K562 (cell line): ENCODE results near the gene RGS8. TPM values are rescaled to one million over a fixed set of nuclear protein-coding genes. Genes with fewer than 3 reads are reported as not detected.

Experiments used
- ATAC-seq: fragments of 200-7000 bp; cut with Tn5 transposase; 3 replicates; pipeline ENCODE4 v1.9.1; 2020; ENCODE audit warnings: moderate library complexity
- BruUV-seq: library from RNA; stranded (reverse); fragments of 400-500 nt; replicated peaks from 2 replicates; lab custom pipeline; 2021; lab: Mats Ljungman, UMichigan
- CTCF ChIA-PET: fragments of 300-600 bp; formaldehyde crosslinking; extraction: SDS; loops from one replicate; lab custom pipeline; 2021; ENCODE audit warnings: low intra/inter-chr PET ratio; lab: Yijun Ruan, JAX
- POLR2A ChIA-PET: fragments of 300-600, 350-650 bp; sonication (Branson Sonifier 250); formaldehyde crosslinking; extraction: SDS; loops from one replicate; lab custom pipeline; 2021; ENCODE audit warnings: antibody characterized with exemption, inconsistent platforms; lab: Yijun Ruan, JAX
- DNase-seq, 4 experiments: peaks; one replicate each; pipeline versions ENCODE4 v3.0.0 to v3.0.0-alpha.2; 2011 to 2018; ENCODE audit warnings: low spot score in 3 of 4, mixed read lengths in 3 of 4; ENCODE audit errors: extremely low read depth in 1 of 4
- FAIRE-seq: peaks from 2 replicates; lab custom pipeline; 2011; peaks lifted over from hg19 to GRCh38; lab: Jason Lieb, UNC
- H2AFZ ChIP-seq: 2 replicates; pipeline ENCODE4 v1.6.0; 2011; ENCODE audit warnings: low read depth, low read length, control low read depth, inconsistent platforms
- H3K27ac ChIP-seq: fragments of 200-600 bp; 3 replicates; pipeline ENCODE4 v1.8.0; 2011; ENCODE audit warnings: low read depth, mild to moderate bottlenecking, control low read depth, inconsistent platforms, low read length, moderate library complexity, mixed read lengths; ENCODE audit errors: extremely low read depth
- H3K27me3 ChIP-seq, 2 experiments: fragments of 300-600 bp in 1 of 2; 2 replicates in 1 of 2; 3 replicates in 1 of 2; pipeline versions ENCODE4 v1.6.0 to v1.8.0; 2011; ENCODE audit warnings: inconsistent platforms in 2 of 2, low read length in 2 of 2, mild to moderate bottlenecking in 1 of 2, mixed read lengths in 1 of 2, moderate library complexity in 1 of 2; ENCODE audit not compliant: control insufficient read depth in 2 of 2, insufficient read depth in 2 of 2
- H3K36me3 ChIP-seq: fragments of 300-600 bp; 3 replicates; pipeline ENCODE4 v1.8.0; 2011; ENCODE audit warnings: mild to moderate bottlenecking, low read length, inconsistent platforms; ENCODE audit not compliant: control insufficient read depth, insufficient read depth
- H3K4me1 ChIP-seq, 2 experiments: fragments of 200-600 bp in 1 of 2; replicated peaks in 1 of 2; 2 replicates in 1 of 2; 3 replicates in 1 of 2; pipeline versions ENCODE4 v1.5.1 to v1.8.0; 2011; ENCODE audit warnings: inconsistent platforms in 2 of 2, low read length in 2 of 2, mild to moderate bottlenecking in 1 of 2, mixed read lengths in 1 of 2, moderate library complexity in 1 of 2; ENCODE audit not compliant: control insufficient read depth in 2 of 2, insufficient read depth in 2 of 2
- H3K4me2 ChIP-seq: 2 replicates; pipeline ENCODE4 v1.6.1; 2011; ENCODE audit warnings: low read length, control low read depth, inconsistent platforms, mixed read lengths; ENCODE audit not compliant: insufficient read depth
- H3K4me3 ChIP-seq: fragments of 200-600 bp; sonication (generic), shearing (Covaris generic); 2 replicates; pipeline ENCODE4 v1.5.1; 2016; ENCODE audit warnings: control low read depth, inconsistent platforms
- H3K79me2 ChIP-seq: fragments of 200-600 bp; 3 replicates; pipeline ENCODE4 v1.8.0; 2011; ENCODE audit warnings: low read length, inconsistent platforms; ENCODE audit not compliant: control insufficient read depth, insufficient read depth
- H3K9ac ChIP-seq, 2 experiments: 2 replicates each; pipeline versions ENCODE4 v1.6.0 to v1.6.1; 2011; ENCODE audit warnings: low read depth in 2 of 2, low read length in 2 of 2, control low read depth in 1 of 2, inconsistent platforms in 1 of 2, mild to moderate bottlenecking in 1 of 2, mixed read lengths in 1 of 2; ENCODE audit not compliant: insufficient read depth in 1 of 2
- H3K9me1 ChIP-seq: one replicate; pipeline ENCODE4 v1.6.0; 2011; ENCODE audit warnings: inconsistent platforms, mild to moderate bottlenecking, low read length, moderate library complexity; ENCODE audit not compliant: control insufficient read depth, insufficient read depth
- H3K9me3 ChIP-seq: replicated peaks from 2 replicates; pipeline ENCODE4 v1.5.1; 2011; ENCODE audit warnings: low read depth, low read length, inconsistent platforms; ENCODE audit not compliant: control insufficient read depth, insufficient read depth
- H4K20me1 ChIP-seq: replicated peaks from 2 replicates; pipeline ENCODE4 v1.6.1; 2011; ENCODE audit warnings: low read length, inconsistent platforms, mixed read lengths; ENCODE audit not compliant: control insufficient read depth, insufficient read depth
- ADNP ChIP-seq: fragments of 200-800 bp; sonication (Bioruptor generic); IDR thresholded peaks from 2 replicates; pipeline ENCODE4 v1.6.1; 2016; ENCODE audit warnings: missing genetic modification characterization, missing compliant biosample characterization
- HMGXB4 ChIP-seq: sonication (generic); formaldehyde crosslinking; IDR thresholded peaks from 2 replicates; pipeline ENCODE4 v1.8.1; 2023; ENCODE audit warnings: mild to moderate bottlenecking, missing genetic modification reagents
- SMARCB1 ChIP-seq: IDR thresholded peaks from 2 replicates; pipeline ENCODE4 v1.6.1; 2011; ENCODE audit warnings: improper control_type of control experiment, low read depth; ENCODE audit not compliant: insufficient read length
- WGBS: fragments of 100-300 bp; shearing (Covaris generic); methylation state at CpG from one replicate; pipeline ENCODE4 v1.1.6; 2016; ENCODE audit warnings: low coverage, mixed read lengths; ENCODE audit not compliant: insufficient coverage; ENCODE audit errors: missing lambda C conversion rate; 5-methylcytosine and 5-hydroxymethylcytosine counted together
- in situ Hi-C: fragments of 300-500 bp; cut with MboI; formaldehyde crosslinking; loops from 4 replicates; pipeline ENCODE4 v1.15.0; 2018; ENCODE audit warnings: inconsistent platforms, mixed read lengths
- intact Hi-C: fragments of 100-400 bp; cut with micrococcal nuclease; formaldehyde crosslinking; loops from 2 replicates; pipeline ENCODE4 v1.14.2; 2022
- polyA plus RNA-seq, 8 experiments: library from polyadenylated mRNA; depleted of rRNA in 4 of 8; stranded (reverse) in 5 of 8; unstranded in 3 of 8; fragments of >200 nt; fragmentation: Nextera tagmentation in 2 of 8; fragmentation: Illumina TruSeq in 1 of 8; extraction: Ambion mirVana in 2 of 8; extraction: Trizol in 1 of 8; gene quantifications; 2 replicates each; pipeline versions ENCODE4 v1.2.1 to v1.2.3, GENCODE V29; 2011 to 2014; ENCODE audit warnings: inconsistent platforms in 1 of 8, missing spikeins in 1 of 8
- total RNA-seq, 7 experiments: library from RNA; depleted of rRNA in 6 of 7; stranded (reverse); fragments of >200 nt in 6 of 7; fragmentation: Illumina TruSeq in 2 of 7; extraction: Trizol in 2 of 7; gene quantifications; 2 replicates each; pipeline versions ENCODE4 v1.2.1 to v1.2.3, GENCODE V29; 2011 to 2021; ENCODE audit warnings: low replicate concordance in 1 of 7

Gene RGS8
- total and polyA plus RNA-seq, 9 of the 15 experiments (the other 6 are each of a cell fraction or from before 2014, with no cell fraction given), result not detected

- no TSS peak for BruUV-seq
- Histone ChIP-seq H3K27ac (no peak overlapping the region), H3K4me2 (no peak overlapping the region), H3K9me1 (no peaks in the 10 kb centered on the region), H3K9ac (no peak overlapping the region), H3K36me3 (no peaks in the 10 kb centered on the region), H3K79me2 (no peaks in the 10 kb centered on the region), H3K4me3 (no peak overlapping the region), H2AFZ (no peak overlapping the region), H3K4me1 (no peaks in the 10 kb centered on the region), H4K20me1 (no peaks in the 10 kb centered on the region), H3K9me3 (no peaks in the 10 kb centered on the region), H3K27me3 (peaks cover 24 to 25% of the 10 kb centered on the region in 2 experiments)
- intact Hi-C loops, result no loop called here
- TF ChIP-seq ADNP, result no peak
- no peak for TF ChIP-seq HMGXB4 (CRISPR knock-in tag)
- TF ChIP-seq SMARCB1, result no peak
- CTCF ChIA-PET, result no interaction called here
- FAIRE-seq (no peak), DNase-seq (no peak), ATAC-seq (no peak)
- in situ Hi-C loops, result no loop called here
- POLR2A ChIA-PET, result no interaction called here
- WGBS, result 0% methylated on average over 1 of the region's 1 CpG
These were observed 18.6 kb upstream of the RGS8 start for GRCh38 chr1:182702826-182703524.
